DOHH2 (cell line): ENCODE results near the gene FETUB.

Experiments used
- EZH2phosphoT487 ChIP-seq: fragments of 200-600 bp; sonication (generic); IDR thresholded peaks from 2 replicates; pipeline ENCODE4 v1.6.1; 2017; ENCODE audit warnings: borderline replicate concordance, mild to moderate bottlenecking, antibody characterized with exemption, low read length, moderate library complexity, mixed read lengths
- TF ChIP-seq, protein P1 (sequence below): fragments of 200-600 bp; sonication (generic); IDR thresholded peaks from one replicate; pipeline ENCODE4 v1.5.1; 2014; ENCODE audit warnings: antibody characterized with exemption, mild to moderate bottlenecking, low read depth, low read length; ENCODE audit not compliant: poor library complexity, severe bottlenecking

DNA sequence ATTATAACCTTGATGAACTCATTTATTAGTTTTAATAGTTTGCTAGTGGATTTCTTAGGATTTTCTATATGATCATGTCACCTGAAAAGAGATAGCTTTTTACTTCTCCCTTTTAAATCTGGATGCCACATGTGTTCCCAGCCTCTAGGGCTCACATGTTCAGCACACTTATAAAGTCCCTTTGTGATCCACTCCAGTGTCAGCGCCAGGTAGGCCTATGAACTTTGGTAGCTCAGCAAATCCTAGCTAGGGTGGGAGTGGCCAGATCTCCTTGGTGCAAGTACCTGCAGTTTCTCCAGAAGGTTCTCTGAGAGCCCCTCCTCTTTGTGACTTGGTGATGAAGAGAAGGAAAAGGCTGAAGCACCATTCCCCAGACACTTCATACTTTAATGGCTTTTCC is 8.7 kb downstream of the FETUB start:
- TF ChIP-seq, protein P1, sequence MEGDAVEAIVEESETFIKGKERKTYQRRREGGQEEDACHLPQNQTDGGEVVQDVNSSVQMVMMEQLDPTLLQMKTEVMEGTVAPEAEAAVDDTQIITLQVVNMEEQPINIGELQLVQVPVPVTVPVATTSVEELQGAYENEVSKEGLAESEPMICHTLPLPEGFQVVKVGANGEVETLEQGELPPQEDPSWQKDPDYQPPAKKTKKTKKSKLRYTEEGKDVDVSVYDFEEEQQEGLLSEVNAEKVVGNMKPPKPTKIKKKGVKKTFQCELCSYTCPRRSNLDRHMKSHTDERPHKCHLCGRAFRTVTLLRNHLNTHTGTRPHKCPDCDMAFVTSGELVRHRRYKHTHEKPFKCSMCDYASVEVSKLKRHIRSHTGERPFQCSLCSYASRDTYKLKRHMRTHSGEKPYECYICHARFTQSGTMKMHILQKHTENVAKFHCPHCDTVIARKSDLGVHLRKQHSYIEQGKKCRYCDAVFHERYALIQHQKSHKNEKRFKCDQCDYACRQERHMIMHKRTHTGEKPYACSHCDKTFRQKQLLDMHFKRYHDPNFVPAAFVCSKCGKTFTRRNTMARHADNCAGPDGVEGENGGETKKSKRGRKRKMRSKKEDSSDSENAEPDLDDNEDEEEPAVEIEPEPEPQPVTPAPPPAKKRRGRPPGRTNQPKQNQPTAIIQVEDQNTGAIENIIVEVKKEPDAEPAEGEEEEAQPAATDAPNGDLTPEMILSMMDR, result no peak
- no peak for TF ChIP-seq EZH2phosphoT487
